Right lobe of liver (tissue), 6 donors: Measurements from ENCODE around the gene YIPF5. TPM values are rescaled to one million over a fixed set of nuclear protein-coding genes. Genes with fewer than 3 reads are reported as not detected.
A peak's percentile ranks its signal among the peaks of the same experiment; 100 is the strongest.

Experiments used
- ATAC-seq, 4 donors: fragments of 200-7000 bp; cut with Tn5 transposase; one replicate each; pipeline ENCODE4 v1.9.1; 2020; ENCODE audit warnings: mild to moderate bottlenecking in 4 of 4, moderate library complexity in 4 of 4
- DNase-seq, 3 donors: peaks; one replicate each; pipeline ENCODE4 v3.0.0-alpha.2; 2020
- H3K27ac ChIP-seq, 3 donors: fragments of 200-600 bp; one replicate each; pipeline ENCODE4 v1.8.0; 2022
- H3K27me3 ChIP-seq, 2 donors: fragments of 200-600 bp; one replicate each; pipeline ENCODE4 v1.8.0; 2022
- H3K36me3 ChIP-seq, 4 donors: fragments of 200-600 bp; sonication (generic) in 1 of 4; one replicate each; pipeline versions ENCODE4 v1.5.1 to v1.8.0; 2017 to 2022; ENCODE audit warnings: control low read depth in 1 of 4
- H3K4me1 ChIP-seq, 4 donors: fragments of 200-600 bp; sonication (generic) in 1 of 4; one replicate each; pipeline versions ENCODE4 v1.5.1 to v1.8.0; 2017 to 2022; ENCODE audit warnings: control low read depth in 1 of 4
- H3K4me3 ChIP-seq, 3 donors: fragments of 200-600 bp; one replicate each; pipeline ENCODE4 v1.8.0; 2022
- H3K9me3 ChIP-seq, 4 donors: fragments of 200-600 bp; sonication (generic) in 1 of 4; one replicate each; pipeline versions ENCODE4 v1.5.1 to v1.8.0; 2017 to 2022; ENCODE audit warnings: control low read depth in 1 of 4
- CTCF ChIP-seq, 4 donors: fragments of 200-600 bp in 3 of 4; fragments of 450-650 bp in 1 of 4; IDR thresholded peaks; one replicate each; pipeline versions ENCODE4 v1.5.1 to v1.8.0; 2016 to 2022; ENCODE audit warnings: antibody characterized with exemption in 4 of 4, mild to moderate bottlenecking in 2 of 4
- POLR2A ChIP-seq: fragments of 450-650 bp; IDR thresholded peaks from one replicate; pipeline ENCODE4 v1.6.1; 2017; ENCODE audit warnings: antibody characterized with exemption, mild to moderate bottlenecking
- WGBS: methylation state at CpG from one replicate; pipeline ENCODE4 v1.1.6; 2018; ENCODE audit warnings: low coverage, low lambda C conversion rate; ENCODE audit not compliant: insufficient coverage; ENCODE audit errors: missing lambda C conversion rate; 5-methylcytosine and 5-hydroxymethylcytosine counted together
- intact Hi-C, 2 donors: fragments of 100-400 bp; cut with DNase I; formaldehyde crosslinking; loops; one replicate each; pipeline versions ENCODE4 v1.11.2 to v1.14.1; 2022
- total RNA-seq, 6 experiments: library from RNA; depleted of rRNA in 2 of 6; stranded (reverse); fragments of >200 nt in 2 of 6; fragmentation: NEBNext Ultra II Directional in 3 of 6; extraction: Animal tissue kit (Norgen Biotek cat#: 25700) in 3 of 6; gene quantifications; one replicate each; pipeline versions ENCODE4 v1.1.0 to v1.2.4, GENCODE V29; 2016 to 2023
- donor health status: DM: no; HTN: yes; CAD: no.
- donor health status: DM: no; HTN: no; CAD: no.
- donor health status: DM: no; HTN: no; CAD: no.
- donor health status: DM: no; HTN: yes; CAD: no.
- donor health status: DM: no; HTN: yes; CAD: no.

Gene YIPF5
- total RNA-seq, 6 experiments from 2014 or later: 21.6 to 28.1 (median 23.7) TPM

DNA sequence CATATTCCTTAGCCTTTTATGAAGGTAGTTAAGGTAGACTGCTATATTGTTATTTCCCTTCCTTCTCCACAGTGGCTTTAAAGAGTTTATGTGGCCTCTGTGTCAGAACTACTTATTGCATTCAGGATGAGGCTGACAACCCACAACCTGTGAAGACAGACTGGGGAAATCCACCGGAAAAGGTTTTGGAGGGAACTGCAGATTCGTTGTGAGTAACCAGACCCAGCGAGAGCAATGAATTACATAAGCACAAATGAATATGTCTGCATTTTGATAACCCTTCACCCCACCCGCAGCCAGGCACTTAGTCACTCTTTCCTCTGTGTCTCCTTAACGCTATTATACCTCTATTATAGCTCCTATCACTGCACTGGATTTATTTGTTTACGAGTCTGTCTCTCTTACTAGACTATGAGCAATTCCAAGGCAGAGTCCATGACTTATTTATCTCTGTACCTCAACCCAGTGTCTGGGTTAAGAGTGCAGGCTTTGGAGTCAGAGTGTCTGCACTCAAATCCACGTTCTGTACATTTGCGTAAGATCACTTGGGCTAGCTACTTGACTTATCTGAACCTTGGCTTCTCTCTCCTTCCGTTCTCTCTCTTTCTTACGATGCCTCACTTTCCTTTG lies 19.5 kb upstream of the YIPF5 start:
- DNase-seq (peak in 1 of 3 donors; percentile 36), ATAC-seq (peak; percentile 68 to 90 (median 78))
- no peaks in the 10 kb centered on the region for H3K4me1 ChIP-seq
- TF ChIP-seq CTCF (IDR thresholded peaks at IDR 0.05) (no peak), POLR2A (no peak)
- H3K36me3 ChIP-seq: no peaks in the 10 kb centered on the region
- no peak overlapping the region for H3K4me3 ChIP-seq
- 36% methylated on average over 10 of the region's 10 CpGs for WGBS
- H3K27me3 ChIP-seq: no peaks in the 10 kb centered on the region
- H3K27ac ChIP-seq: no peak overlapping the region
- intact Hi-C loops: no loop called here
- no peaks in the 10 kb centered on the region for H3K9me3 ChIP-seq

GRCh38 chr5:144187699-144188294 lies 17.3 kb upstream of the YIPF5 start:
- H3K27ac ChIP-seq: no peak overlapping the region
- peak in 2 of 3 donors; percentile 36 to 48 for DNase-seq

GRCh38 chr5:144183254-144183889 lies 12.9 kb upstream of the YIPF5 start:
- no peak for TF ChIP-seq POLR2A
- peak; percentile 51 to 74 (median 70) for TF ChIP-seq CTCF (IDR thresholded peaks at IDR 0.05)
- Histone ChIP-seq H3K27me3 (no peaks in the 10 kb centered on the region), H3K36me3 (no peaks in the 10 kb centered on the region), H3K4me3 (no peak overlapping the region), H3K9me3 (no peaks in the 10 kb centered on the region), H3K27ac (no peak overlapping the region), H3K4me1 (no peaks in the 10 kb centered on the region)
- ATAC-seq (peak in 2 of 4 donors; percentile 44), DNase-seq (no peak)
- intact Hi-C loops: no loop called here
- WGBS: 5% methylated on average over 4 of the region's 4 CpGs

More at GRCh38 chr5:144187699-144188294, 17.3 kb upstream of the YIPF5 start:
- TF ChIP-seq POLR2A: no peak
- TF ChIP-seq CTCF (IDR thresholded peaks at IDR 0.05): no peak
- ATAC-seq: peak in 3 of 4 donors; percentile 68 to 74 (median 73)
- no peaks in the 10 kb centered on the region for H3K27me3 ChIP-seq
- H3K9me3 ChIP-seq: no peaks in the 10 kb centered on the region
- 0% methylated on average over 2 of the region's 2 CpGs for WGBS
- no peak overlapping the region for H3K4me3 ChIP-seq
- H3K36me3 ChIP-seq: no peaks in the 10 kb centered on the region
- H3K4me1 ChIP-seq: no peaks in the 10 kb centered on the region
- intact Hi-C loops: no loop called here

GRCh38 chr5:144179226-144179625 lies 8.8 kb upstream of the YIPF5 start:
- Histone ChIP-seq H3K27me3 (no peaks in the 10 kb centered on the region), H3K4me3 (no peak overlapping the region), H3K4me1 (no peaks in the 10 kb centered on the region), H3K9me3 (no peaks in the 10 kb centered on the region), H3K27ac (no peak overlapping the region), H3K36me3 (no peaks in the 10 kb centered on the region)
- WGBS: 88% methylated on average over 1 of the region's 1 CpG
- no peak for DNase-seq
- ATAC-seq: no peak
- no peak for TF ChIP-seq CTCF (IDR thresholded peaks at IDR 0.05)
- no peak for TF ChIP-seq POLR2A
- intact Hi-C loops: no loop called here
